Fibroblast of lung (primary cell): ENCODE data around the gene SELENOO. TPM values are rescaled to one million over a fixed set of nuclear protein-coding genes. Genes with fewer than 3 reads are reported as not detected.

ENCODE experiments used
- DNase-seq, 2 donors: peaks; one replicate each; pipeline versions ENCODE4 v3.0.0 to v3.0.0-alpha.2; 2010; ENCODE audit warnings: low read depth in 2 of 2
- H2AFZ ChIP-seq: 2 replicates; pipeline ENCODE4 v1.5.1; 2012; ENCODE audit warnings: low read length, control low read depth, inconsistent platforms
- H3K27ac ChIP-seq: 2 replicates; pipeline ENCODE4 v1.5.1; 2011; ENCODE audit warnings: low read length, control low read depth; ENCODE audit not compliant: insufficient read depth
- H3K27me3 ChIP-seq: 2 replicates; pipeline ENCODE4 v1.5.1; 2011; ENCODE audit warnings: mild to moderate bottlenecking, low read length; ENCODE audit not compliant: control insufficient read depth, insufficient read depth
- H3K36me3 ChIP-seq: 2 replicates; pipeline ENCODE4 v1.5.1; 2011; ENCODE audit warnings: low read length; ENCODE audit not compliant: control insufficient read depth, insufficient read depth
- H3K4me1 ChIP-seq: 2 replicates; pipeline ENCODE4 v1.5.1; 2011; ENCODE audit warnings: low read length; ENCODE audit not compliant: control insufficient read depth, insufficient read depth; ENCODE audit errors: extremely low read depth
- H3K4me2 ChIP-seq: 2 replicates; pipeline ENCODE4 v1.5.1; 2011; ENCODE audit warnings: low read length, control low read depth; ENCODE audit not compliant: insufficient read depth; ENCODE audit errors: extremely low read depth
- H3K4me3 ChIP-seq, 4 experiments: fragments of 200-600 bp in 1 of 4; sonication (generic) in 1 of 4; replicated peaks in 1 of 4; 2 replicates each; pipeline ENCODE4 v1.5.1; 2011 to 2016; ENCODE audit warnings: low read length in 4 of 4, low read depth in 3 of 4, mild to moderate bottlenecking in 3 of 4, control low read depth in 2 of 4, inconsistent platforms in 1 of 4, mixed read lengths in 1 of 4; ENCODE audit not compliant: insufficient read depth in 1 of 4; ENCODE audit errors: control extremely low read depth in 1 of 4
- H3K79me2 ChIP-seq: 2 replicates; pipeline ENCODE4 v1.5.1; 2012; ENCODE audit warnings: mild to moderate bottlenecking, low read length, inconsistent platforms; ENCODE audit not compliant: control insufficient read depth, insufficient read depth
- H3K9ac ChIP-seq: 2 replicates; pipeline ENCODE4 v1.5.1; 2011; ENCODE audit warnings: mild to moderate bottlenecking, low read length, control low read depth; ENCODE audit not compliant: insufficient read depth
- H3K9me3 ChIP-seq: 2 replicates; pipeline ENCODE4 v1.5.1; 2012; ENCODE audit warnings: low read depth, low read length; ENCODE audit not compliant: control insufficient read depth, insufficient read depth
- H4K20me1 ChIP-seq: 2 replicates; pipeline ENCODE4 v1.5.1; 2011; ENCODE audit warnings: low read length; ENCODE audit not compliant: control insufficient read depth, insufficient read depth; ENCODE audit errors: extremely low read depth
- EZH2 ChIP-seq: IDR thresholded peaks from 2 replicates; pipeline ENCODE4 v1.5.1; 2012; ENCODE audit warnings: low read length, control low read depth, mild to moderate bottlenecking; ENCODE audit errors: missing control alignments
- polyA plus RNA-seq, 2 donors: library from polyadenylated mRNA; depleted of rRNA in 1 of 2; stranded (reverse) in 1 of 2; unstranded in 1 of 2; fragments of >200 nt; gene quantifications; 2 replicates each; pipeline ENCODE4 v1.2.1, GENCODE V29; 2011 to 2012; ENCODE audit warnings: missing spikeins in 1 of 2
- total RNA-seq: library from RNA; depleted of rRNA; stranded (reverse); fragments of >200 nt; gene quantifications from 2 replicates; pipeline ENCODE4 v1.2.1, GENCODE V29; 2014
- TF ChIP-seq, protein P1 (sequence below), 2 donors: IDR thresholded peaks in 1 of 2; conservative IDR thresholded peaks in 1 of 2; 1 replicate in 1 of 2; 2 replicates in 1 of 2; pipeline ENCODE4 v1.5.1; 2011 to 2012; ENCODE audit warnings: low read length in 2 of 2, control low read depth in 1 of 2, inconsistent platforms in 1 of 2, low read depth in 1 of 2, mild to moderate bottlenecking in 1 of 2

The SELENOO gene
- total and polyA plus RNA-seq, 2 donors (not counting 1 experiment from before 2014, with no cell fraction given) = 8.3 to 20.1 TPM

GRCh38 chr22:50215297-50216054 lies 14.7 kb downstream of the SELENOO start:
- no peak overlapping the region for H3K9ac ChIP-seq
- H3K27ac ChIP-seq = no peak overlapping the region
- no peak for DNase-seq
- H3K4me1 ChIP-seq = no peaks in the 10 kb centered on the region
- H2AFZ ChIP-seq = no peak overlapping the region
- no peak overlapping the region for H3K4me3 ChIP-seq
- H3K79me2 ChIP-seq = peaks cover 18% of the 10 kb centered on the region
- H3K36me3 ChIP-seq = peaks cover 49% of the 10 kb centered on the region
- TF ChIP-seq EZH2 = no peak
- TF ChIP-seq, protein P1, sequence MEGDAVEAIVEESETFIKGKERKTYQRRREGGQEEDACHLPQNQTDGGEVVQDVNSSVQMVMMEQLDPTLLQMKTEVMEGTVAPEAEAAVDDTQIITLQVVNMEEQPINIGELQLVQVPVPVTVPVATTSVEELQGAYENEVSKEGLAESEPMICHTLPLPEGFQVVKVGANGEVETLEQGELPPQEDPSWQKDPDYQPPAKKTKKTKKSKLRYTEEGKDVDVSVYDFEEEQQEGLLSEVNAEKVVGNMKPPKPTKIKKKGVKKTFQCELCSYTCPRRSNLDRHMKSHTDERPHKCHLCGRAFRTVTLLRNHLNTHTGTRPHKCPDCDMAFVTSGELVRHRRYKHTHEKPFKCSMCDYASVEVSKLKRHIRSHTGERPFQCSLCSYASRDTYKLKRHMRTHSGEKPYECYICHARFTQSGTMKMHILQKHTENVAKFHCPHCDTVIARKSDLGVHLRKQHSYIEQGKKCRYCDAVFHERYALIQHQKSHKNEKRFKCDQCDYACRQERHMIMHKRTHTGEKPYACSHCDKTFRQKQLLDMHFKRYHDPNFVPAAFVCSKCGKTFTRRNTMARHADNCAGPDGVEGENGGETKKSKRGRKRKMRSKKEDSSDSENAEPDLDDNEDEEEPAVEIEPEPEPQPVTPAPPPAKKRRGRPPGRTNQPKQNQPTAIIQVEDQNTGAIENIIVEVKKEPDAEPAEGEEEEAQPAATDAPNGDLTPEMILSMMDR (conservative IDR thresholded peaks at IDR 0.05 in 1 of 2, IDR thresholded peaks at IDR 0.05 in 1 of 2; ENCODE audit: low read depth in 1 of 2, low read length in 2 of 2) = no peak
- H3K9me3 ChIP-seq = no peaks in the 10 kb centered on the region
- H3K27me3 ChIP-seq = no peaks in the 10 kb centered on the region
- H3K4me2 ChIP-seq = no peak overlapping the region
- peaks cover 4% of the 10 kb centered on the region for H4K20me1 ChIP-seq

DNA sequence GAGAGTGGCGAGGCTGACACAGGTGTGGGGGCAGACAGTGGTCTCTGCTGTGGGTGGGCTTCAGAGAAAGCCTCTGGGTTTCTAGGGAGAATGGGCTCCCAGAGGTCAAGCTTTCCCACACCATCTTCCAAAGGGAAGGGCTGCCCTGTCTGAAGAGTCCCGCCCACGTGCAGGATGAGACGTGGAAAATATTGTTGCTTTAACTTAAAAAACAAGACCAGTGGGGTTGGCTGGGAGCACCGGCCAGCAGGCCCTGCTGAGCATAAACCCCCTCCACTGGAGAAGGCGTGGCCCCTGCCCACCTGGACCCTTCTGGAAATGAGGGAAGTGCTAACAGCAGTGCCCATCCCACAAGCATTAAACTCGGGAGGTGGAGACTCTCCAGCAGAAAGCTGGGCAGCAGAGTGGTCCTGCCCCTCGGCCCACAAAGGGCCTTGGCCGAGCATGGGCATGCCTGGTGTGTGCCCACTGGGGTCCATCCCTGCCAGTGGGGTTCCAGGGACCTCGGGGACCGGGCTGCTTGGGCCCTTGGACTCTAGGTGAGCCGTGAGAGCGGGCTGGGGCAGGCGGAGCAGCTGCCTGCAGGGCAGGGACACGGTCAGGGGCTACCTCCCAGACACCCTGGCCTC lies 15.4 kb downstream of the SELENOO start:
- Histone ChIP-seq H3K9me3 (no peaks in the 10 kb centered on the region), H3K36me3 (peaks cover 49% of the 10 kb centered on the region), H3K27ac (no peak overlapping the region), H3K27me3 (no peaks in the 10 kb centered on the region), H4K20me1 (peaks cover 4% of the 10 kb centered on the region), H3K79me2 (peaks cover 15% of the 10 kb centered on the region), H3K4me2 (no peak overlapping the region), H3K9ac (no peak overlapping the region), H3K4me1 (no peaks in the 10 kb centered on the region), H3K4me3 (no peak overlapping the region), H2AFZ (no peak overlapping the region)
- DNase-seq = no peak
- TF ChIP-seq, protein P1 (conservative IDR thresholded peaks at IDR 0.05 in 1 of 2, IDR thresholded peaks at IDR 0.05 in 1 of 2; ENCODE audit: low read depth in 1 of 2, low read length in 2 of 2) = no peak
- no peak for TF ChIP-seq EZH2

DNA sequence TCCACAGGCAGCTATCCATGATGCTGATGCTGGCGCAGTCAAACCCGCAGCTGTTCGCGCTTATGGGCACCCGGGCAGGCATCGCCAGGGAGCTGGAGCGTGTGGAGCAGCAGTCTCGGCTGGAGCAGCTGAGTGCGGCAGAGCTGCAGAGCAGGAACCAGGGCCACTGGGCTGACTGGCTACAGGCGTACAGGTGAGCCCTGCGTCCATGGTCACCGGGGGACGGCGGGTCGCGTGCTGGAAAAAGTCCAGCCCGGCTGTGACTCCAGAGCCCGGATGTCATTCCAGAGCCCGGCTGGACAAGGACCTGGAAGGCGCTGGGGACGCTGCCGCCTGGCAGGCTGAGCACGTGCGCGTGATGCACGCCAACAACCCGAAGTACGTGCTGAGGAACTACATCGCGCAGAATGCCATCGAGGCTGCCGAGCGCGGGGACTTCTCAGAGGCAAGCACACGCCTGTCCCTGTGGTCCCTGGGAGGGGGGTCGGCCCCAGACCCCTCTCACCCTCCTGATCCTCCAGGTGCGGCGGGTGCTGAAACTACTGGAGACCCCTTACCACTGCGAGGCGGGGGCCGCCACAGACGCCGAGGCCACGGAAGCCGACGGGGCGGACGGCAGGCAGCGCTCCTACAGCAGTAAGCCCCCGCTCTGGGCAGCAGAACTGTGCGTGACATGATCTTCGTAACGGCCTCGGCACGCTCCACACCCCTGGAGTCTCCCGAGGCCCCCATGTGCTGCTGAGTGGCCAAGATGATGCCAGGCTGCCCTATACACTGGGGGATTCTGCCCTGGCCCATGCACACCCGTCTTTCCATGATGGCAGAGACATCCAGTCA lies 16.1 kb downstream of the SELENOO start:
- no peak overlapping the region for H3K9ac ChIP-seq
- TF ChIP-seq, protein P1 (conservative IDR thresholded peaks at IDR 0.05 in 1 of 2, IDR thresholded peaks at IDR 0.05 in 1 of 2; ENCODE audit: low read depth in 1 of 2, low read length in 2 of 2) = no peak
- no peak for TF ChIP-seq EZH2
- peaks cover 51% of the 10 kb centered on the region for H3K36me3 ChIP-seq
- no peaks in the 10 kb centered on the region for H3K4me1 ChIP-seq
- H2AFZ ChIP-seq = no peak overlapping the region
- peaks cover 15% of the 10 kb centered on the region for H3K79me2 ChIP-seq
- peaks cover 4% of the 10 kb centered on the region for H4K20me1 ChIP-seq
- H3K4me2 ChIP-seq = no peak overlapping the region
- no peak overlapping the region for H3K27ac ChIP-seq
- no peaks in the 10 kb centered on the region for H3K9me3 ChIP-seq
- H3K27me3 ChIP-seq = no peaks in the 10 kb centered on the region
- no peak overlapping the region for H3K4me3 ChIP-seq
- DNase-seq = no peak
